Measurements from ENCODE around the gene TMEM74B.

DNA sequence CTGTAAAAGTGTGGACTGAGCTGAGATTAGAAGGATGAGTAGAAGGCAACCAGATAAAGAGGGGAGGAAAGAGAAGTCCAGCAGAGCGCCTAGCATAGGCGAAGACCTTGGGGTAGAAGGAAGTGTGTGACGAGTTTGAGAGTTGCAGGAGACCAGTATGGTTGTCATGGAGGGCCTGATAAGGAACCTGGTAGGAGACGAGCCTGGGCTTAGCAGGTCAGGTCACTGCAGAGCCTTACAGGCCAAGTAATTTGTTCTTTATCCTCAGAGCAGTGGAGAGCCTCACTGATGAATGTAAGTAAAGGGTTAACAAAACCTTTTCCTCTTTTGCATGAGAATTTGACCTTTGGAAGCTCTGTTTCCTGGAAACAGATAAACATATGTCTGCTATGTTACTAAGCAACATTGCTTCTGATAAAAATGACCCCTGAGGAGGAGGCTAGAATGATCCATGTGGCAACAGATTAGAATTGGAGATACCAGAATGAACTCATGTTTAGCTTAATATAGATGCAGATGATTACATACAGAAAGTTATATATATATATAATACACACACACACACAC, 2.9 kb upstream of the TMEM74B start:
- TF ChIP-seq, protein P1, sequence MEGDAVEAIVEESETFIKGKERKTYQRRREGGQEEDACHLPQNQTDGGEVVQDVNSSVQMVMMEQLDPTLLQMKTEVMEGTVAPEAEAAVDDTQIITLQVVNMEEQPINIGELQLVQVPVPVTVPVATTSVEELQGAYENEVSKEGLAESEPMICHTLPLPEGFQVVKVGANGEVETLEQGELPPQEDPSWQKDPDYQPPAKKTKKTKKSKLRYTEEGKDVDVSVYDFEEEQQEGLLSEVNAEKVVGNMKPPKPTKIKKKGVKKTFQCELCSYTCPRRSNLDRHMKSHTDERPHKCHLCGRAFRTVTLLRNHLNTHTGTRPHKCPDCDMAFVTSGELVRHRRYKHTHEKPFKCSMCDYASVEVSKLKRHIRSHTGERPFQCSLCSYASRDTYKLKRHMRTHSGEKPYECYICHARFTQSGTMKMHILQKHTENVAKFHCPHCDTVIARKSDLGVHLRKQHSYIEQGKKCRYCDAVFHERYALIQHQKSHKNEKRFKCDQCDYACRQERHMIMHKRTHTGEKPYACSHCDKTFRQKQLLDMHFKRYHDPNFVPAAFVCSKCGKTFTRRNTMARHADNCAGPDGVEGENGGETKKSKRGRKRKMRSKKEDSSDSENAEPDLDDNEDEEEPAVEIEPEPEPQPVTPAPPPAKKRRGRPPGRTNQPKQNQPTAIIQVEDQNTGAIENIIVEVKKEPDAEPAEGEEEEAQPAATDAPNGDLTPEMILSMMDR (IDR thresholded peaks at IDR 0.05), result no peak
- no peak for TF ChIP-seq POLR2A (IDR thresholded peaks at IDR 0.05)

Data from lower leg skin (tissue), 3 donors.